ENCODE measurements around the gene MMEL1.
"Not testable (repeated sequence)": the region's sequence is repeated elsewhere in the genome, so short reads cannot be mapped to it uniquely, and the experiment has no call there.

The MMEL1 gene, protein sequence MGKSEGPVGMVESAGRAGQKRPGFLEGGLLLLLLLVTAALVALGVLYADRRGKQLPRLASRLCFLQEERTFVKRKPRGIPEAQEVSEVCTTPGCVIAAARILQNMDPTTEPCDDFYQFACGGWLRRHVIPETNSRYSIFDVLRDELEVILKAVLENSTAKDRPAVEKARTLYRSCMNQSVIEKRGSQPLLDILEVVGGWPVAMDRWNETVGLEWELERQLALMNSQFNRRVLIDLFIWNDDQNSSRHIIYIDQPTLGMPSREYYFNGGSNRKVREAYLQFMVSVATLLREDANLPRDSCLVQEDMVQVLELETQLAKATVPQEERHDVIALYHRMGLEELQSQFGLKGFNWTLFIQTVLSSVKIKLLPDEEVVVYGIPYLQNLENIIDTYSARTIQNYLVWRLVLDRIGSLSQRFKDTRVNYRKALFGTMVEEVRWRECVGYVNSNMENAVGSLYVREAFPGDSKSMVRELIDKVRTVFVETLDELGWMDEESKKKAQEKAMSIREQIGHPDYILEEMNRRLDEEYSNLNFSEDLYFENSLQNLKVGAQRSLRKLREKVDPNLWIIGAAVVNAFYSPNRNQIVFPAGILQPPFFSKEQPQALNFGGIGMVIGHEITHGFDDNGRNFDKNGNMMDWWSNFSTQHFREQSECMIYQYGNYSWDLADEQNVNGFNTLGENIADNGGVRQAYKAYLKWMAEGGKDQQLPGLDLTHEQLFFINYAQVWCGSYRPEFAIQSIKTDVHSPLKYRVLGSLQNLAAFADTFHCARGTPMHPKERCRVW
- long read RNA-seq: 0 reads

GRCh38 chr1:2632561-2633361 lies at the start of gene MMEL1:
Gene MMEL1 (minus strand): TSS chr1:2633016. CDS start chr1:2629484, 3,532 bp downstream.
- no peak within 1 kb of the TSS for H3K27ac ChIP-seq (replicated peaks)
- no peak within 1 kb of the TSS for H3K4me3 ChIP-seq (replicated peaks; ENCODE audit: insufficient read depth, low read length)
- no peak for DNase-seq (ENCODE audit: low read depth in 1 of 2, low spot score in 1 of 2)
- H3K27me3 ChIP-seq (ENCODE audit: insufficient read depth, poor library complexity, severe bottlenecking): peaks cover 9% of the 10 kb centered on the region
- TF ChIP-seq SPI1 (IDR thresholded peaks at IDR 0.05; ENCODE audit: borderline replicate concordance, low read depth): no peak
- TF ChIP-seq, protein P1, sequence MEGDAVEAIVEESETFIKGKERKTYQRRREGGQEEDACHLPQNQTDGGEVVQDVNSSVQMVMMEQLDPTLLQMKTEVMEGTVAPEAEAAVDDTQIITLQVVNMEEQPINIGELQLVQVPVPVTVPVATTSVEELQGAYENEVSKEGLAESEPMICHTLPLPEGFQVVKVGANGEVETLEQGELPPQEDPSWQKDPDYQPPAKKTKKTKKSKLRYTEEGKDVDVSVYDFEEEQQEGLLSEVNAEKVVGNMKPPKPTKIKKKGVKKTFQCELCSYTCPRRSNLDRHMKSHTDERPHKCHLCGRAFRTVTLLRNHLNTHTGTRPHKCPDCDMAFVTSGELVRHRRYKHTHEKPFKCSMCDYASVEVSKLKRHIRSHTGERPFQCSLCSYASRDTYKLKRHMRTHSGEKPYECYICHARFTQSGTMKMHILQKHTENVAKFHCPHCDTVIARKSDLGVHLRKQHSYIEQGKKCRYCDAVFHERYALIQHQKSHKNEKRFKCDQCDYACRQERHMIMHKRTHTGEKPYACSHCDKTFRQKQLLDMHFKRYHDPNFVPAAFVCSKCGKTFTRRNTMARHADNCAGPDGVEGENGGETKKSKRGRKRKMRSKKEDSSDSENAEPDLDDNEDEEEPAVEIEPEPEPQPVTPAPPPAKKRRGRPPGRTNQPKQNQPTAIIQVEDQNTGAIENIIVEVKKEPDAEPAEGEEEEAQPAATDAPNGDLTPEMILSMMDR (IDR thresholded peaks at IDR 0.05; ENCODE audit: insufficient read depth, low read length): no peak
- no peak for TF ChIP-seq POLR2AphosphoS5 (IDR thresholded peaks at IDR 0.05; ENCODE audit: low read depth)
- no peak for TF ChIP-seq GABPA (IDR thresholded peaks at IDR 0.05; ENCODE audit: low read depth)
- TF ChIP-seq, protein P2, sequence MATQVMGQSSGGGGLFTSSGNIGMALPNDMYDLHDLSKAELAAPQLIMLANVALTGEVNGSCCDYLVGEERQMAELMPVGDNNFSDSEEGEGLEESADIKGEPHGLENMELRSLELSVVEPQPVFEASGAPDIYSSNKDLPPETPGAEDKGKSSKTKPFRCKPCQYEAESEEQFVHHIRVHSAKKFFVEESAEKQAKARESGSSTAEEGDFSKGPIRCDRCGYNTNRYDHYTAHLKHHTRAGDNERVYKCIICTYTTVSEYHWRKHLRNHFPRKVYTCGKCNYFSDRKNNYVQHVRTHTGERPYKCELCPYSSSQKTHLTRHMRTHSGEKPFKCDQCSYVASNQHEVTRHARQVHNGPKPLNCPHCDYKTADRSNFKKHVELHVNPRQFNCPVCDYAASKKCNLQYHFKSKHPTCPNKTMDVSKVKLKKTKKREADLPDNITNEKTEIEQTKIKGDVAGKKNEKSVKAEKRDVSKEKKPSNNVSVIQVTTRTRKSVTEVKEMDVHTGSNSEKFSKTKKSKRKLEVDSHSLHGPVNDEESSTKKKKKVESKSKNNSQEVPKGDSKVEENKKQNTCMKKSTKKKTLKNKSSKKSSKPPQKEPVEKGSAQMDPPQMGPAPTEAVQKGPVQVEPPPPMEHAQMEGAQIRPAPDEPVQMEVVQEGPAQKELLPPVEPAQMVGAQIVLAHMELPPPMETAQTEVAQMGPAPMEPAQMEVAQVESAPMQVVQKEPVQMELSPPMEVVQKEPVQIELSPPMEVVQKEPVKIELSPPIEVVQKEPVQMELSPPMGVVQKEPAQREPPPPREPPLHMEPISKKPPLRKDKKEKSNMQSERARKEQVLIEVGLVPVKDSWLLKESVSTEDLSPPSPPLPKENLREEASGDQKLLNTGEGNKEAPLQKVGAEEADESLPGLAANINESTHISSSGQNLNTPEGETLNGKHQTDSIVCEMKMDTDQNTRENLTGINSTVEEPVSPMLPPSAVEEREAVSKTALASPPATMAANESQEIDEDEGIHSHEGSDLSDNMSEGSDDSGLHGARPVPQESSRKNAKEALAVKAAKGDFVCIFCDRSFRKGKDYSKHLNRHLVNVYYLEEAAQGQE (IDR thresholded peaks at IDR 0.05; ENCODE audit: insufficient replicate concordance, low read depth): no peak

DNA sequence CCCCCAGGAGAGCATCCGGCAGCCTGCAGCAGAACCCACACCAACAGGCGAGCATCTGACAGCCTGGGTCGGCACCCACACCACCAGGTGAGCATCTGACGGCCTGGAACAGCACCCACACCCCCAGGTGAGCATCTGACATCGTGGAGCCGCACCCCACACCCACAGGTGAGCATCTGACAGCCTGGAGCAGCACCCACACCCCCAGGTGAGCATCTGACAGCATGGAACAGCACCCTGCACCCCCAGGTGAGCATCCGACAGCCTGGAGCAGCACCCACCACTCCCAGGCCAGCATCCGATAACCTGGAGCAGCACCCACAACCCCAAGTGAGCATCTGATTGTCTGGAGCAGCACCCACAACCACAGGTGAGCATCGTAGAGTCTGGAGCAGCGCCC lies 43.9 kb upstream of the MMEL1 start:
- not testable (repeated sequence) for H3K4me3 ChIP-seq (replicated peaks; ENCODE audit: insufficient read depth, low read length)

DNA sequence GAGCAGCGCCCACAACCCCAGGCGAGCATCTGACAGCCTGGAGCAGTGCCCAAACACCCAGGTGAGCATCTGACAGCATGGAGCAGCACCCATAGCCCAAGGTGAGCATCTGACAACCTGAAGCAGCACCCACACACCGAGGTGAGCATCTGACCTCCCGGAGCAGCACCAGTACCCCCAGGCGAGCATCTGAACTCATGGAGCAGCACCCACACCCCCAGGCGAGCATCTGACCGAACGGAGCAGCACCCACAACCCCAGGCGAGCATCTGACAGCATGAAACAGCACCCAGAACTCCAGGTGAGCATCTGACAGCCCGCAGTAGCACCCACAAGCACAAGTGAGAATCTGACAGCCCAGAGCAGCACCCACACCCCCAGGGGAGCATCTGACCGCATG lies 38.8 kb upstream of the MMEL1 start:
- H3K27ac ChIP-seq (replicated peaks); H3K4me3 ChIP-seq (replicated peaks; ENCODE audit: insufficient read depth, low read length); DNase-seq (ENCODE audit: low read depth in 1 of 2, low spot score in 1 of 2); H3K27me3 ChIP-seq (ENCODE audit: insufficient read depth, poor library complexity, severe bottlenecking): not testable (repeated sequence)

More for the DNA sequence above, 43.9 kb upstream of the MMEL1 start:
- not testable (repeated sequence) for DNase-seq (ENCODE audit: low read depth in 1 of 2, low spot score in 1 of 2); H3K27me3 ChIP-seq (ENCODE audit: insufficient read depth, poor library complexity, severe bottlenecking); H3K27ac ChIP-seq (replicated peaks)

GRCh38 chr1:2659806-2660205 lies 27.0 kb upstream of the MMEL1 start:
- H3K4me3 ChIP-seq (replicated peaks; ENCODE audit: insufficient read depth, low read length); DNase-seq (ENCODE audit: low read depth in 1 of 2, low spot score in 1 of 2); H3K27me3 ChIP-seq (ENCODE audit: insufficient read depth, poor library complexity, severe bottlenecking); H3K27ac ChIP-seq (replicated peaks): not testable (repeated sequence)

DNA sequence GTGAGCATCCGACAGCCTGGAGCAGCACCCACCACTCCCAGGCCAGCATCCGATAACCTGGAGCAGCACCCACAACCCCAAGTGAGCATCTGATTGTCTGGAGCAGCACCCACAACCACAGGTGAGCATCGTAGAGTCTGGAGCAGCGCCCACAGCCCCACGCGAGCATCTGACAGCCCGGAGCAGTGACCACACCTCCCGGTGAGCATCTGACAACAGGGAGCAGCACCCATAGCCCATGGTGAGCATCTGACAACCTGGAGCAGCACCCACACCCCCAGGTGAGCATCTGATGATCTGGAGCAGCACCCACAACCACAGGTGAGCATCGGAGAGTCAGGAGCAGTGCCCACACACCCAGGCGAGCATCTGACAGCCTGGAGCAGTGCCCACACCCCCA lies 25.1 kb upstream of the MMEL1 start:
- H3K4me3 ChIP-seq (replicated peaks; ENCODE audit: insufficient read depth, low read length); H3K27me3 ChIP-seq (ENCODE audit: insufficient read depth, poor library complexity, severe bottlenecking); H3K27ac ChIP-seq (replicated peaks); DNase-seq (ENCODE audit: low read depth in 1 of 2, low spot score in 1 of 2): not testable (repeated sequence)

GRCh38 chr1:2657124-2657523 lies 24.3 kb upstream of the MMEL1 start:
- H3K4me3 ChIP-seq (replicated peaks; ENCODE audit: insufficient read depth, low read length); H3K27me3 ChIP-seq (ENCODE audit: insufficient read depth, poor library complexity, severe bottlenecking); H3K27ac ChIP-seq (replicated peaks); DNase-seq (ENCODE audit: low read depth in 1 of 2, low spot score in 1 of 2): not testable (repeated sequence)

GRCh38 chr1:2655598-2656434 lies 23.0 kb upstream of the MMEL1 start:
- not testable (repeated sequence) for DNase-seq (ENCODE audit: low read depth in 1 of 2, low spot score in 1 of 2); H3K27me3 ChIP-seq (ENCODE audit: insufficient read depth, poor library complexity, severe bottlenecking); H3K27ac ChIP-seq (replicated peaks)

DNA sequence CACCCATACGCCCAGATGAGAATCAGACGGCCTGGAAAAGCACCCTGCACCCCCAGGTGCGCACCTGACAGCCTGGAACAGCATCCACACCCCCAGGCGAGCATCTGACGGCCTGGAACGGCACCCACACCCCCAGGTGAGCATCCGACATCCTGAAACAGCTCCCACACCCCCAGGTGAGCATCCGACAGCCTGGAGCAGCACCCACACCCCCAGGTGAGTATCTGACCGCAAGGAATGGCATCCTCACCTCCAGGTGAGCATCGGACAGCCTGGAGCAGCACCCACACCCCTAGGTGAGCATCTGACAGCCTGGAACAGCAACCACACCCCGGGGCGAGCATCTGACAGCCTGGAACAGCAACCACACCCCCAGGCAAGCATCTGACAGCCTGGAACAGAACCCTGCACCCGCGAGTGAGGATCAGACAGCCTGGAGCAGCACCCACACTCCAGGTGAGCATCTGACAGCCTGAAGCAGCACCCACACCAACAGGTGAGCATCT lies 21.7 kb upstream of the MMEL1 start:
- not testable (repeated sequence) for H3K4me3 ChIP-seq (replicated peaks; ENCODE audit: insufficient read depth, low read length); H3K27ac ChIP-seq (replicated peaks); H3K27me3 ChIP-seq (ENCODE audit: insufficient read depth, poor library complexity, severe bottlenecking); DNase-seq (ENCODE audit: low read depth in 1 of 2, low spot score in 1 of 2)

More at GRCh38 chr1:2655598-2656434, 23.0 kb upstream of the MMEL1 start:
- not testable (repeated sequence) for H3K4me3 ChIP-seq (replicated peaks; ENCODE audit: insufficient read depth, low read length)

- H3K4me3 ChIP-seq (replicated peaks; ENCODE audit: insufficient read depth, low read length); H3K27ac ChIP-seq (replicated peaks); H3K27me3 ChIP-seq (ENCODE audit: insufficient read depth, poor library complexity, severe bottlenecking): not testable (repeated sequence)
- DNase-seq (ENCODE audit: low read depth in 1 of 2, low spot score in 1 of 2): peak in 1 of 2 experiments; percentile 24
These were observed 21.1 kb upstream of the MMEL1 start for GRCh38 chr1:2653741-2654442.
